GM12878 (cell line): ENCODE data around the gene NRM. TPM values are rescaled to one million over a fixed set of nuclear protein-coding genes. Genes with fewer than 3 reads are reported as not detected.
A peak's percentile ranks its signal among the peaks of the same experiment; 100 is the strongest.

Experiments used
- ATF7 ChIP-seq: fragments of 450-650 bp; IDR thresholded peaks from 2 replicates; pipeline ENCODE4 v1.6.1; 2016; ENCODE audit warnings: low read depth, mild to moderate bottlenecking
- BMI1 ChIP-seq: fragments of 450-650 bp; IDR thresholded peaks from 2 replicates; pipeline ENCODE4 v1.6.1; 2016; ENCODE audit warnings: mild to moderate bottlenecking, moderate library complexity, borderline replicate concordance
- CUX1 ChIP-seq: IDR thresholded peaks from 2 replicates; pipeline ENCODE4 v1.6.1; 2012; ENCODE audit warnings: improper control_type of control experiment, low read depth, low read length; ENCODE audit not compliant: insufficient replicate concordance
- IKZF2 ChIP-seq, 2 experiments: fragments of 450-650 bp; IDR thresholded peaks; 2 replicates each; pipeline ENCODE4 v1.6.1; 2017; ENCODE audit warnings: mild to moderate bottlenecking in 2 of 2, moderate library complexity in 2 of 2
- NR2F1 ChIP-seq: fragments of 450-650 bp; conservative IDR thresholded peaks from 2 replicates; pipeline ENCODE4 v1.6.1; 2017; ENCODE audit warnings: mild to moderate bottlenecking
- NRF1 ChIP-seq: conservative IDR thresholded peaks from 2 replicates; pipeline ENCODE4 v1.6.1; 2011; ENCODE audit warnings: mild to moderate bottlenecking, low read depth, low read length, improper control_type of control experiment
- PAX8 ChIP-seq: fragments of 450-650 bp; IDR thresholded peaks from 2 replicates; pipeline ENCODE4 v1.6.1; 2017; ENCODE audit warnings: mild to moderate bottlenecking, moderate library complexity
- SMC3 ChIP-seq: IDR thresholded peaks from 2 replicates; pipeline ENCODE4 v1.6.1; 2011; ENCODE audit warnings: low read length, improper control_type of control experiment, borderline replicate concordance
- SP1 ChIP-seq: IDR thresholded peaks from one replicate; pipeline ENCODE4 v1.6.1; 2011; ENCODE audit warnings: low read depth, low read length
- SREBF1 ChIP-seq: IDR thresholded peaks from 2 replicates; pipeline ENCODE4 v1.6.1; 2012; ENCODE audit warnings: mild to moderate bottlenecking, low read length
- TBL1XR1 ChIP-seq: IDR thresholded peaks from 2 replicates; pipeline ENCODE4 v1.6.1; 2012; ENCODE audit warnings: low read depth, low read length, improper control_type of control experiment
- ZBTB11 ChIP-seq: fragments of 450-650 bp; formaldehyde crosslinking; IDR thresholded peaks from 2 replicates; pipeline ENCODE4 v1.5.0; 2022; ENCODE audit warnings: mild to moderate bottlenecking, missing genetic modification characterization
- ZBTB33 ChIP-seq: fragments of 450-650 bp; IDR thresholded peaks from 2 replicates; pipeline ENCODE4 v1.6.1; 2017; ENCODE audit warnings: mild to moderate bottlenecking
- ZNF24 ChIP-seq: fragments of 450-650 bp; IDR thresholded peaks from 2 replicates; pipeline ENCODE4 v1.6.1; 2017; ENCODE audit warnings: antibody characterized with exemption, mild to moderate bottlenecking
- ZNF687 ChIP-seq: fragments of 450-650 bp; IDR thresholded peaks from 2 replicates; pipeline ENCODE4 v1.6.1; 2017; ENCODE audit warnings: mild to moderate bottlenecking, moderate library complexity
- polyA plus RNA-seq, 11 experiments: library from polyadenylated mRNA; depleted of rRNA in 4 of 11; unstranded in 6 of 11; stranded (reverse) in 5 of 11; fragments of >200 nt; fragmentation: Nextera tagmentation in 4 of 11; fragmentation: Illumina TruSeq in 1 of 11; extraction: Ambion mirVana in 4 of 11; extraction: Trizol in 1 of 11; gene quantifications; 1 replicate in 1 of 11; 2 replicates in 10 of 11; pipeline versions ENCODE4 v1.2.1 to v1.2.3, GENCODE V29; 2011 to 2016; ENCODE audit warnings: inconsistent platforms in 2 of 11, missing spikeins in 2 of 11, low read depth in 1 of 11
- total RNA-seq, 4 experiments: library from RNA; depleted of rRNA in 3 of 4; stranded (reverse); fragments of >200 nt in 3 of 4; fragmentation: Illumina TruSeq in 1 of 4; extraction: Trizol in 1 of 4; gene quantifications; 2 replicates each; pipeline versions ENCODE4 v1.2.1 to v1.2.3, GENCODE V29; 2013 to 2021

The NRM gene
- total and polyA plus RNA-seq, 10 of the 15 experiments (the other 5 are each of a cell fraction or from before 2014, with no cell fraction given): 15.4 to 46.7 (median 29.0) TPM

- TF ChIP-seq CUX1: no peak
- peak in 1 of 2 experiments; percentile 88; a peak in 3 of 4 replicates for TF ChIP-seq IKZF2 (IDR thresholded peaks at IDR 0.05)
- no peak; the same call in 1 of the 2 replicates for TF ChIP-seq SMC3
- TF ChIP-seq ZNF687: no peak
- TF ChIP-seq TBL1XR1: peak; percentile 51; the same call in 1 of the 2 replicates
- TF ChIP-seq ZBTB33: no peak
- TF ChIP-seq ZBTB11: no peak
- TF ChIP-seq BMI1: no peak
- TF ChIP-seq ZNF24: peak; percentile 75
- TF ChIP-seq SP1: peak; percentile 94
- TF ChIP-seq SREBF1: no peak
- TF ChIP-seq PAX8: no peak
- TF ChIP-seq NR2F1: peak; percentile 94
- TF ChIP-seq NRF1: peak; percentile 6; the same call in 1 of the 2 replicates
- peak; percentile 86 for TF ChIP-seq ATF7
Measured at GRCh38 chr6:30717129-30717844, 26.5 kb upstream of the NRM start, which contains the start of gene MDC1 (continued).
